Activated T-cell treated with anti-CD3 and anti-CD28 coated beads for 4 hours (primary cell): ENCODE results near the gene EAF2.

Source experiments
- DNase-seq: peaks from one replicate; pipeline ENCODE4 v3.0.0-alpha.2; 2020

Gene EAF2

GRCh38 chr3:121863801-121864200 is 28.8 kb downstream of the EAF2 start:
- no peak for DNase-seq

GRCh38 chr3:121869736-121870135 is 34.7 kb downstream of the EAF2 start:
- DNase-seq: no peak

- no peak for DNase-seq
Observed at GRCh38 chr3:121870717-121871116, 35.7 kb downstream of the EAF2 start.

- DNase-seq: no peak
Observed at GRCh38 chr3:121871430-121871829, 36.4 kb downstream of the EAF2 start.

- DNase-seq: no peak
Observed at GRCh38 chr3:121878411-121878810, 43.4 kb downstream of the EAF2 start.

- no peak for DNase-seq
Observed at GRCh38 chr3:121883507-121883906, 48.5 kb downstream of the EAF2 start.

GRCh38 chr3:121885386-121885785 is 50.4 kb downstream of the EAF2 start:
- DNase-seq: no peak

GRCh38 chr3:121894301-121894990 is 59.4 kb downstream of the EAF2 start, which contains the start of gene SLC15A2:
TSS of gene SLC15A2 (plus strand) at chr3:121894401. CDS start at chr3:121894477, 76 bp downstream.
- no peak for DNase-seq

- no peak for DNase-seq
Observed at GRCh38 chr3:121895121-121895520, 60.1 kb downstream of the EAF2 start.

GRCh38 chr3:121895736-121896135 is 60.7 kb downstream of the EAF2 start:
- DNase-seq: no peak

GRCh38 chr3:121896823-121897222 is 61.8 kb downstream of the EAF2 start:
- DNase-seq: no peak

- no peak for DNase-seq
Observed at GRCh38 chr3:121897296-121897695, 62.3 kb downstream of the EAF2 start.

- DNase-seq: no peak
Observed at GRCh38 chr3:121913305-121913990, 78.4 kb downstream of the EAF2 start.

GRCh38 chr3:121914081-121914998 is 79.3 kb downstream of the EAF2 start:
- no peak for DNase-seq

- DNase-seq: no peak
Observed at GRCh38 chr3:121916189-121916588, 81.2 kb downstream of the EAF2 start.

- no peak for DNase-seq
Observed at GRCh38 chr3:121918779-121919483, 83.9 kb downstream of the EAF2 start.

GRCh38 chr3:121924734-121925133 is 89.7 kb downstream of the EAF2 start:
- no peak for DNase-seq

- DNase-seq: no peak
Observed at GRCh38 chr3:121926380-121926779, 91.4 kb downstream of the EAF2 start.
